GM12873 (cell line): Measurements from ENCODE around the gene SLC25A39.

ENCODE experiments used
- TF ChIP-seq, protein P1 (sequence below): IDR thresholded peaks from 2 replicates; pipeline ENCODE4 v1.5.1; 2012; ENCODE audit warnings: low read depth, mild to moderate bottlenecking, moderate library complexity, low read length, control low read depth; ENCODE audit not compliant: insufficient read depth; ENCODE audit errors: missing control alignments

SLC25A39 gene

DNA sequence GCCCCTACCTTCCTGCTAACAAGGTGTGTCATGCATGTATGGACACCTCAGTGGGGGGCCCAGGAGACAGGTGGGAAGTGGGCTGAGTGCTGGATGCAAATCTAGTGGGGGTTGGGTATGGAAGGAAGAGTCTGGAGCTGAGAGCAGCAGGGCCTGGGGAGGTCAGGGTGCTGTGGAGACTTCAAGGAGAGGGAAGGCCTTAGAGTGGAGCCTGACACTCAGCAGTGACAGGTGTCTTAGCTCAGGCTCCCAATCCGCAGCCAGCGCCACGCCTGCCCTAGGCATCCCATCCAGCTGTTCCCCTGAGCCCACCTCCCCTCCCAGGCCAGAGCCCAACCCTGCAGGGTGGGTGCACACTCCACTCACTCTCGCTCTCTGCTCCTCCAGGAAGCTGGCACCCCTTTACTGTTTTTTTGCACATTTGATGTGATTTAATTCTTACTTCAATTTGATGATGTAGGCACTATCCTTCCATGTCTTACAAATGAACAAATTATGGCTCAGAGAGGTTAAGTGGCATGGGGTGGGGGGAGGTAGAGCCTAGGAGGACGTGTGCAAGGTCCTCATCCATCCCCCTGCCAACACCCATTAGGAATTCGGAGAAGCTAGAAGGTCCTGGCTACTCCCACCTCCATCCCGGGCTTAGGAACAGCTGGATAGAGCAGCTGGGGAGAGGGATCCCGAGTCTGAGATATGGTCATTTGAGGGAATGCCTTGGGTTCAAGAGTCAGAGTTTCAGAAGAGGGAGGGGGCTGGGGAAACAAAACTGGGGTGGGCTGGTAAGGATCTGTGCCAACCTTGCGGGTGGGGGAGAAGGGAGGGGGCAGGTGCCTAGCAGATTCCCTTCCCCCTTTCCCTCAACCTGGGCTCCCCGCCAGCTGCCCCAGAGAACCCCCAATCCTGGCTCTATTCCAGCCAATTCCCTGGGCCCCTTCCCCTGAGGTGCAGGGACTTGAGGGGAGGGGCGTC, 37.0 kb upstream of the SLC25A39 start:
- TF ChIP-seq, protein P1, sequence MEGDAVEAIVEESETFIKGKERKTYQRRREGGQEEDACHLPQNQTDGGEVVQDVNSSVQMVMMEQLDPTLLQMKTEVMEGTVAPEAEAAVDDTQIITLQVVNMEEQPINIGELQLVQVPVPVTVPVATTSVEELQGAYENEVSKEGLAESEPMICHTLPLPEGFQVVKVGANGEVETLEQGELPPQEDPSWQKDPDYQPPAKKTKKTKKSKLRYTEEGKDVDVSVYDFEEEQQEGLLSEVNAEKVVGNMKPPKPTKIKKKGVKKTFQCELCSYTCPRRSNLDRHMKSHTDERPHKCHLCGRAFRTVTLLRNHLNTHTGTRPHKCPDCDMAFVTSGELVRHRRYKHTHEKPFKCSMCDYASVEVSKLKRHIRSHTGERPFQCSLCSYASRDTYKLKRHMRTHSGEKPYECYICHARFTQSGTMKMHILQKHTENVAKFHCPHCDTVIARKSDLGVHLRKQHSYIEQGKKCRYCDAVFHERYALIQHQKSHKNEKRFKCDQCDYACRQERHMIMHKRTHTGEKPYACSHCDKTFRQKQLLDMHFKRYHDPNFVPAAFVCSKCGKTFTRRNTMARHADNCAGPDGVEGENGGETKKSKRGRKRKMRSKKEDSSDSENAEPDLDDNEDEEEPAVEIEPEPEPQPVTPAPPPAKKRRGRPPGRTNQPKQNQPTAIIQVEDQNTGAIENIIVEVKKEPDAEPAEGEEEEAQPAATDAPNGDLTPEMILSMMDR = no peak

DNA sequence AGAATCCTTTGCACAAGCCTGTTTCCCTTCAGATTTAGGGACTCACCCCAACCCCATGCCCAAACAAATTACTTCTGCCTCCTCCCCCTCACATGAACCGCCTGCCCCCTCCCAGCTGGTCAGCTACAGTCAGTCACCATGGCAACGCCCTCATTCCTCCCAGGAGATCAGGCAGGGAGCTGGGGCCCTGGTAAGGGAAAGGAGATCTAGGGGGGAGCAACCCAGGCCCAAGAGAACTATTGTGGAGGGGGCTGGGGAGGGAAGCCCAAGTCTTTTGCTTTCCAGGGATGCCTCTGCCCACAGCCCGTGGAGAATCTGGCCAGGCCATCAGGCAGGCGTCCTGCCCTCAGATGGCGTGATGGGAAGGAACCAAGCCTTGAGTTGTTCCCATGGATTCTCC, 36.2 kb upstream of the SLC25A39 start:
- TF ChIP-seq, protein P1 = no peak

DNA sequence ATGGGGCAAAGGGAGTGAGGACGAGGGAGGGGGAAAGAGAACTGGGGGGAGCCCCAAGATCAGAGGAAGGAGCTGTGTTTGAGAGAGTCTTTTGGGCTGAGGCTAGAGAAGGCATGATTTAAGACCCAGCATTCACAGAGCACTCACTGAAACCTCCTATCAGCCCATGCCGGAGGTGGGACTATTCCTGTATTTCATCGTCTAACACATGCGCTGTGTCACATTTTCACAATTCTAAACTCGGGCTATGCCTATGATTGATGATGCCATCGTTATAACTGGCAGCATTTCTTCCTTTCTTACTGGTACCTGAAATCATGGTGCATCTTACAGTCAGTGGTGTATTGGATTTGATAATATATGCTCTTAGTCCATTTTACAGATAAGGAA, 35.5 kb upstream of the SLC25A39 start:
- TF ChIP-seq, protein P1 = no peak

DNA sequence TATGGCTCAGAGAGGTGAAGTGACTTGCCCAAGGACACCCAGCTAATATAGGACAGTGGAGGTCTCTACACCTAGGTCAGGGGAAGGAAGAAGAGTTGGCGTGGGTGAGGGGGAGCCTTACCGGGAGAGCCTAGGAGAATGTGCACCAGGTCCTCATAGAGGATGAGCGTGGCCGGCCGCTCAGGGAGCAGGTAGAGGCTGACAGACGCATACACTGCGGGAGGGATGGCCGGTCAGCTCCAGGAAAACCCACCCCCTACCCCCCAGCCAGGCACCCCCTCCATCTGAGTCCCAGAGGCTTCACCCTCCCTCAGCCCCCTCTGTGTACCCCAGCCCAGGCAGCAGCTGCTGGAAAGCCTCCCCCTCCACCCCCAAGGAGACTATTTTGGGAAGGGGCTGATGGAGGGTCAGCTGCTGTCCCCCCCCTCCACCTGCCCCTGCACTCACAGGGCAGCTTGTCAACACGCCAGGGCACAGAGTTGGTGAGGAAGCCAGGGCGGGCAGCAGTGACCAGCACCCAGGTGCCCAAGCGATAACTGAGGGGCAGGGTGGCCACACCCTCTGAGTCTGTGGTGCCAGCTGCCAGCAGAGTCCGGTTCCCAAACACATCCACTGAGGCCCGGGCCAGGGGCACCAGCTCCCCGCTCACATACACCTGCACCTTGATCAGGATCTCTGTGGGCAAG, 35.0 kb upstream of the SLC25A39 start:
- TF ChIP-seq, protein P1 = no peak

DNA sequence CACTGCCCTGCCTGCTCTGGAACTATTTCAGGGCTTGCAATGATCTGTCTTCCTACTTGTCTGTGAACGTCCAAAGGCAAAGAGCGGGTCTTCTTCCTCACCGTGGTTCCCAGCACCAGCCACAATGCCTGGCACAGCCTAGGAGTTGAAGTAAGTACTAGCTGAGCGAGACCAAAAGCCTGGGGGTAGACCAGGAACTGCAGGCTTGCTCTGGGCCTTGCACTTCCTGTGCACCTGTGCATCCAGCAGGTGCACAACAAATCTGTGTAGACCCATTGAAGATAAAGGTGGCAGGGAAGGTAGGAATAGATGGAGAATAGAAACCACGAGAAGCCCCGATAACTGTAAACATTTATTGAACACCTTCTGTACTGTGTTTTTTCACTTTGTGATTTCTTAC, 34.4 kb upstream of the SLC25A39 start:
- TF ChIP-seq, protein P1 = no peak

GRCh38 chr17:44358066-44358465, 33.4 kb upstream of the SLC25A39 start:
- TF ChIP-seq, protein P1 = no peak

- TF ChIP-seq, protein P1 = no peak
Observed at GRCh38 chr17:44356241-44356640, 31.6 kb upstream of the SLC25A39 start.
